ENCODE results near the gene PTPRT. TPM values are rescaled to one million over a fixed set of nuclear protein-coding genes. Genes with fewer than 3 reads are reported as not detected.

PTPRT gene
- total RNA-seq, 1 experiment from 2014 or later, result 0.13 TPM

DNA sequence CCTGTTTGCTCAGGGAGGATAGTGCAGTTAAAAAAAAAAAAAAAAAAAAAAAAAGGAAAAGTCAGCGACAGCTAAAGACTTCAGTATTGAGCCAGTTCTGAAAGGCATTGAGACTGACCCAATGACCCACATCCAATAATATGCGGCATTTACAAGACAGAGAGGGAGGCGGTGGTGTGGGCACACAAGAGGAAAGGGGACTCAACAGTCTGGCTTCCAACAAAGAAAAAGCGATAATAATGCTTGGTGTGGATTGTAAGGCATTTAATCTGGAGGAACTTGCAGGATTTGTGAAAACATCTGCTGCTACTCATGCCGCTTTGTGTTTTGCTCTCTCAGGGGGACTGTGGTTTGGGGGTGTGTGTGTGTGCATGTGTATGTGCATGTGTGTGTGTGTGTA lies 787.3 kb downstream of the PTPRT start:
- Histone ChIP-seq H3K27me3 (ENCODE audit: insufficient read depth, low read length) (no peaks in the 10 kb centered on the region), H3K9me3 (ENCODE audit: control insufficient read depth, low read depth, low read length) (no peaks in the 10 kb centered on the region), H3K14ac (ENCODE audit: insufficient read depth, low read length) (no peak overlapping the region), H3K4ac (ENCODE audit: low read depth, low read length) (no peak overlapping the region), H3K79me2 (ENCODE audit: insufficient read depth, low read length) (no peaks in the 10 kb centered on the region), H2BK120ac (ENCODE audit: low read depth, low read length, poor library complexity, severe bottlenecking) (no peak overlapping the region), H2BK20ac (ENCODE audit: low read depth, low read length, poor library complexity, severe bottlenecking) (no peak overlapping the region), H2BK12ac (ENCODE audit: insufficient read length, low read depth, low read length) (no peak overlapping the region), H3K56ac (ENCODE audit: insufficient read length, low read depth, low read length) (no peak overlapping the region), H3K4me1 (ENCODE audit: insufficient read depth, low read length) (no peaks in the 10 kb centered on the region), H3K23ac (ENCODE audit: insufficient read length, low read depth, low read length) (no peak overlapping the region), H4K5ac (ENCODE audit: insufficient read length, low read depth, low read length) (no peak overlapping the region), H3K18ac (ENCODE audit: insufficient read length, low read depth, low read length) (no peak overlapping the region), H3K4me2 (ENCODE audit: insufficient read depth, insufficient read length, low read length) (no peak overlapping the region), H3K79me1 (ENCODE audit: insufficient read depth, low read depth, low read length, poor library complexity, severe bottlenecking) (no peaks in the 10 kb centered on the region), H3K23me2 (ENCODE audit: insufficient read length, low read depth, low read length, poor library complexity, severe bottlenecking) (no peaks in the 10 kb centered on the region), H3K27ac (ENCODE audit: insufficient read length, low read depth, low read length) (no peak overlapping the region), H2BK15ac (ENCODE audit: low read depth, low read length) (no peak overlapping the region), H4K8ac (replicated peaks; ENCODE audit: insufficient read length, low read depth, low read length) (no peak overlapping the region), H2BK5ac (ENCODE audit: insufficient read length, low read length) (no peak overlapping the region), H4K20me1 (ENCODE audit: control insufficient read depth, insufficient read depth, insufficient read length) (no peaks in the 10 kb centered on the region), H4K91ac (ENCODE audit: insufficient read length, low read depth, low read length) (no peak overlapping the region), H2AFZ (ENCODE audit: low read length) (no peak overlapping the region), H3T11ph (ENCODE audit: low read length) (no peak overlapping the region), H3K9ac (ENCODE audit: extremely low read depth, insufficient read length, low read length) (no peak overlapping the region), H2AK5ac (ENCODE audit: insufficient read length, low read length) (no peak overlapping the region)
- H3K4me1 Mint-ChIP-seq, result peaks cover 6 to 12% of the 10 kb centered on the region in 2 experiments
- H3K36me3 Mint-ChIP-seq (ENCODE audit: insufficient read depth in 1 of 3, low read depth in 3 of 3), result no peaks in the 10 kb centered on the region
- no peaks in the 10 kb centered on the region for H3K9me3 Mint-ChIP-seq
- no CpG with 5 or more reads among the region's 5 CpGs for WGBS (ENCODE audit: extremely low coverage, insufficient read length, low lambda C conversion rate)
- DNase-seq, result no peak
- H3K27ac Mint-ChIP-seq, result no peak overlapping the region; a peak in 1 of 7 replicates
- TF ChIP-seq, protein P1, sequence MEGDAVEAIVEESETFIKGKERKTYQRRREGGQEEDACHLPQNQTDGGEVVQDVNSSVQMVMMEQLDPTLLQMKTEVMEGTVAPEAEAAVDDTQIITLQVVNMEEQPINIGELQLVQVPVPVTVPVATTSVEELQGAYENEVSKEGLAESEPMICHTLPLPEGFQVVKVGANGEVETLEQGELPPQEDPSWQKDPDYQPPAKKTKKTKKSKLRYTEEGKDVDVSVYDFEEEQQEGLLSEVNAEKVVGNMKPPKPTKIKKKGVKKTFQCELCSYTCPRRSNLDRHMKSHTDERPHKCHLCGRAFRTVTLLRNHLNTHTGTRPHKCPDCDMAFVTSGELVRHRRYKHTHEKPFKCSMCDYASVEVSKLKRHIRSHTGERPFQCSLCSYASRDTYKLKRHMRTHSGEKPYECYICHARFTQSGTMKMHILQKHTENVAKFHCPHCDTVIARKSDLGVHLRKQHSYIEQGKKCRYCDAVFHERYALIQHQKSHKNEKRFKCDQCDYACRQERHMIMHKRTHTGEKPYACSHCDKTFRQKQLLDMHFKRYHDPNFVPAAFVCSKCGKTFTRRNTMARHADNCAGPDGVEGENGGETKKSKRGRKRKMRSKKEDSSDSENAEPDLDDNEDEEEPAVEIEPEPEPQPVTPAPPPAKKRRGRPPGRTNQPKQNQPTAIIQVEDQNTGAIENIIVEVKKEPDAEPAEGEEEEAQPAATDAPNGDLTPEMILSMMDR (conservative IDR thresholded peaks at IDR 0.05), result no peak
- no peak overlapping the region for H3K4me3 Mint-ChIP-seq
- H3K27me3 Mint-ChIP-seq (ENCODE audit: low read depth), result no peaks in the 10 kb centered on the region; the same call in 1 of the 2 replicates
